ENCODE results near the gene KCNN1. TPM values are rescaled to one million over a fixed set of nuclear protein-coding genes. Genes with fewer than 3 reads are reported as not detected.

KCNN1 gene
- total and polyA plus RNA-seq, 2 experiments from 2014 or later: 26.7 to 28.0 TPM

- Histone ChIP-seq H3K27me3 (no peaks in the 10 kb centered on the region), H3K4me1 (ENCODE audit: low read depth) (no peaks in the 10 kb centered on the region), H3K27ac (no peak overlapping the region), H3K36me3 (no peaks in the 10 kb centered on the region), H3K9me3 (ENCODE audit: low read depth) (no peaks in the 10 kb centered on the region), H3K4me3 (no peak overlapping the region)
- DNase-seq (ENCODE audit: low read depth in 1 of 2, low spot score in 1 of 2): no peak
- no peak for TF ChIP-seq CTCF (IDR thresholded peaks at IDR 0.05; ENCODE audit: low read depth, low read length)
Measured at GRCh38 chr19:17993076-17993813, 26.3 kb downstream of the KCNN1 start.

- no peaks in the 10 kb centered on the region for H3K9me3 ChIP-seq (ENCODE audit: low read depth)
- no peaks in the 10 kb centered on the region for H3K36me3 ChIP-seq
- H3K4me3 ChIP-seq: no peak overlapping the region
Measured at GRCh38 chr19:17996826-17997316, 30.0 kb downstream of the KCNN1 start.

GRCh38 chr19:17997969-17998826 lies 31.3 kb downstream of the KCNN1 start:
- H3K9me3 ChIP-seq (ENCODE audit: low read depth): no peaks in the 10 kb centered on the region
- H3K27me3 ChIP-seq: peaks cover 22% of the 10 kb centered on the region
- no peak overlapping the region for H3K27ac ChIP-seq
- no peaks in the 10 kb centered on the region for H3K4me1 ChIP-seq (ENCODE audit: low read depth)
- H3K4me3 ChIP-seq: no peak overlapping the region
- DNase-seq (ENCODE audit: low read depth in 1 of 2, low spot score in 1 of 2): no peak
- no peaks in the 10 kb centered on the region for H3K36me3 ChIP-seq
- TF ChIP-seq CTCF (IDR thresholded peaks at IDR 0.05; ENCODE audit: low read depth, low read length): no peak

More at GRCh38 chr19:17996826-17997316, 30.0 kb downstream of the KCNN1 start:
- peaks cover 11% of the 10 kb centered on the region for H3K27me3 ChIP-seq
- H3K4me1 ChIP-seq (ENCODE audit: low read depth): no peaks in the 10 kb centered on the region
- DNase-seq (ENCODE audit: low read depth in 1 of 2, low spot score in 1 of 2): peak; percentile 80 to 83
- no peak overlapping the region for H3K27ac ChIP-seq
- TF ChIP-seq CTCF (IDR thresholded peaks at IDR 0.05; ENCODE audit: low read depth, low read length): peak; percentile 94

GRCh38 chr19:17998827-17999150 lies 31.9 kb downstream of the KCNN1 start:
- Histone ChIP-seq H3K27ac (no peak overlapping the region), H3K4me3 (no peak overlapping the region), H3K9me3 (ENCODE audit: low read depth) (no peaks in the 10 kb centered on the region), H3K27me3 (peaks cover 22% of the 10 kb centered on the region), H3K36me3 (no peaks in the 10 kb centered on the region), H3K4me1 (ENCODE audit: low read depth) (no peaks in the 10 kb centered on the region)
- no peak for DNase-seq (ENCODE audit: low read depth in 1 of 2, low spot score in 1 of 2)
- TF ChIP-seq CTCF (IDR thresholded peaks at IDR 0.05; ENCODE audit: low read depth, low read length): no peak

- TF ChIP-seq CTCF (IDR thresholded peaks at IDR 0.05; ENCODE audit: low read depth, low read length): no peak
- Histone ChIP-seq H3K4me1 (ENCODE audit: low read depth) (no peaks in the 10 kb centered on the region), H3K27me3 (peaks cover 22% of the 10 kb centered on the region), H3K36me3 (no peaks in the 10 kb centered on the region), H3K4me3 (no peak overlapping the region), H3K27ac (no peak overlapping the region), H3K9me3 (ENCODE audit: low read depth) (no peaks in the 10 kb centered on the region)
- DNase-seq (ENCODE audit: low read depth in 1 of 2, low spot score in 1 of 2): no peak
Measured at GRCh38 chr19:17999684-18000479, 33.0 kb downstream of the KCNN1 start.
